Measurements from ENCODE around the gene ADARB2. TPM values are rescaled to one million over a fixed set of nuclear protein-coding genes. Genes with fewer than 3 reads are reported as not detected.

Gene ADARB2
- total and polyA plus RNA-seq, 8 donors: 0.34 to 24.7 (median 3.2) TPM

DNA sequence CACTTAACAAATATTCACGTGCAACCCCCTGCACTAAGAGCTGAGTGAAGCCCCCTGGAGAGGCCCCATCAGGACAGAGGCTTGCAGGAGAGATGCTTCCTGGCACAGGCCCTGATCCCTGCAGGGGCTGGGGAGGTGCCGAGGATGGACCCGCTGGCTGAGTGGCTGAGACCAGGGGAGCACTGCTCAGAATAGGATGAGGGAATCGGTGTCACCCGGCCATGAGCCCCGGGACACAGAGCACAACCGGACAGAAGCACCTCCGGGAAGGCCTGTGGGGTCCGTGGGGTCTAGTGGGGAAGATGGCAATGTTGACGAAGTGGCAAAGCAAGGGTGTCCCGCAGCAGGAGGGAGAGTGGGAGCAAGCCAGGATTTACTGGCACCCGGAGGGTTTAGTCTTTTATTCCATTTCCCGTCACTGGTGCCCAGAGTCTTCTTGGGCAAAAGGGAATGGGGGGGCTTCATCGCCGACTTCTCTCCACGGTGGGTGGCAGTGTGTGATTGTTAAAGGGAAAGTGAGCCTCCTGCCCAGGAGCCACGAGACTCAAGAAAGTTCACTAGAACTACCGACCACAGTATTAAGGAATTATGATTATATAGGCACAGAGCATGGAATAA lies 140.7 kb downstream of the ADARB2 start:
- H3K4me1 ChIP-seq: no peaks in the 10 kb centered on the region
- TF ChIP-seq CTCF (IDR thresholded peaks at IDR 0.05): no peak
- no peak overlapping the region for H3K4me3 ChIP-seq
- FAIRE-seq (no peak), ATAC-seq (no peak), DNase-seq (peak in 1 of 6 donors; percentile 30)
- H3K9me3 ChIP-seq: no peaks in the 10 kb centered on the region
- 59 to 74% methylated on average over 18 of the region's 18 CpGs for whole genome bisulfite sequencing, 2 donors
- no peaks in the 10 kb centered on the region for H3K27me3 ChIP-seq
- intact Hi-C loops (cut with DNase I): no loop called here
- no peaks in the 10 kb centered on the region for H3K36me3 ChIP-seq
- no peak overlapping the region for H3K27ac ChIP-seq

DNA sequence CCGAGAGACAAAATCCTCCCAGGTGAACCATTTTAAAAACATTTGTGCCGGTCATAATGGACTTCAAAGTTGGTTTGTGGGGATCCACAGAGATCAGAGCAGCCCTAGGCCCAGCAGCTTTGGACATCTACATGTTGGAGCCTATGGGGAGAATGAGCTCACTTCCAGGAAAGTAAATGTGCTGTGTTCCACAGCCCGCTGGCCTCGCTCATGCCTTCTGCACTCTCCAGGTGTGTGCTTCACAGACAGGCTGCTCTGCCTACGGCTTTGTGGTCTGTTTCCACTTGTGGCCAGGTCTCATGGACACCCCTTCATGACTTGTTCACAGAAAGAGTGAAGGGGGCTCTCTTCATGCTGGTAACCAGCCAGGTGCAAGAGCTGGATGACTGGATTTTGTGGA lies 141.6 kb downstream of the ADARB2 start:
- no peaks in the 10 kb centered on the region for H3K9me3 ChIP-seq
- 62 to 72% methylated on average over 5 of the region's 5 CpGs for WGBS, 2 donors

GRCh38 chr10:1595242-1595600 lies 142.1 kb downstream of the ADARB2 start:
- H3K36me3 ChIP-seq: no peaks in the 10 kb centered on the region
- H3K4me1 ChIP-seq: no peaks in the 10 kb centered on the region
- no peaks in the 10 kb centered on the region for H3K9me3 ChIP-seq
- no peak overlapping the region for H3K27ac ChIP-seq
- no peak for TF ChIP-seq CTCF (IDR thresholded peaks at IDR 0.05)
- H3K4me3 ChIP-seq: no peak overlapping the region
- DNase-seq: peak in 1 of 6 donors; percentile 18
- 67 to 72% methylated on average over 6 of the region's 6 CpGs for WGBS, 2 donors
- no peak for FAIRE-seq
- no peak for ATAC-seq
- intact Hi-C loops (cut with DNase I): no loop called here
- no peaks in the 10 kb centered on the region for H3K27me3 ChIP-seq

More for the DNA sequence above, 141.6 kb downstream of the ADARB2 start:
- DNase-seq: no peak
- no peak for ATAC-seq
- no peak overlapping the region for H3K4me3 ChIP-seq
- no peaks in the 10 kb centered on the region for H3K4me1 ChIP-seq
- TF ChIP-seq CTCF (IDR thresholded peaks at IDR 0.05): no peak
- no peaks in the 10 kb centered on the region for H3K36me3 ChIP-seq
- intact Hi-C loops (cut with DNase I): no loop called here
- no peak for FAIRE-seq
- H3K27me3 ChIP-seq: no peaks in the 10 kb centered on the region
- H3K27ac ChIP-seq: no peak overlapping the region

DNA sequence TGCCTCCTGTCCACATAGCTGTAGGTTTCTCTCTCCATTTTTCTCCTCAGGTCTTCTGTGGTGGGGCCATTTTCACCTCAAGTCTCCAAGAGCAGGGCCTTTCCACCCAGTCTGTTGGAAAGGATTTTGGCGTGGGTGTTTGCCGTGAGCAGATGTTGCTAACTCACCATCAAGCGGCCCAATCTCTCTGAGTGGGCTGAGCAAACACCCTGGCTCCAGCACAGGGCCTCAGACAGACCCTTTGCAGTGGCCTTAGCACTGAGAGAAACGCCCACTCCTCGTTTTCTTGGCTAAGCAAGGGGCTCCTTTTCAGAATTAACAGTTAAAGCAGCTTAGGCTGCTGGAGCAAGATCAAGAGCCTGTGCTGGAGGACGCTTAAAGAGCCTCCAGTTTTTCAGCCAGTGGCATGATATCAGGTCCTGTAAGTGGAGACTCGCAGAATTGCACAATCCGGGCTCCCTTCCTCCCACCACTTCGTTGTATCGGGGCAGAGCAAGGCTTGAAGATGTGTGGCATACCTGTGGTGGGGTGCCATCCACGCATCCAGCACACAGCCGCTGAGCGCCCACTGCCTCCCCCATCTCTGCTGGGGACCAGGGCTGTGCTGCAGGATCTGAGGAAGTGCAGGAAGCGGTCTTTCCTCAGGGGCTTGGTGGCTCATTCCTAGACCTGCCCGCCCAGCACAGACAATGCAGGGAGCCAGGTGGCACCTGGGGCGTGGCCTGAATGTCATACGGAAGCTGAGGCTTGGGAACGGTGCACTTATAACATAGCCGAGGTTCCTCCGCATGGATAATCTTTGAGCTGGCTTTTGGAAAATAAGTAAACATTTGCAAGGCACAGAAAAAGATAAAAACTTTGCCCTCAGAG lies 142.7 kb downstream of the ADARB2 start:
- DNase-seq: peak in 1 of 6 donors; percentile 26
- no peaks in the 10 kb centered on the region for H3K4me1 ChIP-seq
- TF ChIP-seq CTCF (IDR thresholded peaks at IDR 0.05): no peak
- no peak for FAIRE-seq
- no peaks in the 10 kb centered on the region for H3K27me3 ChIP-seq
- H3K9me3 ChIP-seq: no peaks in the 10 kb centered on the region
- 55 to 64% methylated on average over 20 of the region's 20 CpGs for WGBS, 2 donors
- intact Hi-C loops (cut with DNase I): no loop called here
- no peak overlapping the region for H3K27ac ChIP-seq
- H3K36me3 ChIP-seq: no peaks in the 10 kb centered on the region
- ATAC-seq: no peak
- H3K4me3 ChIP-seq: no peak overlapping the region

DNA sequence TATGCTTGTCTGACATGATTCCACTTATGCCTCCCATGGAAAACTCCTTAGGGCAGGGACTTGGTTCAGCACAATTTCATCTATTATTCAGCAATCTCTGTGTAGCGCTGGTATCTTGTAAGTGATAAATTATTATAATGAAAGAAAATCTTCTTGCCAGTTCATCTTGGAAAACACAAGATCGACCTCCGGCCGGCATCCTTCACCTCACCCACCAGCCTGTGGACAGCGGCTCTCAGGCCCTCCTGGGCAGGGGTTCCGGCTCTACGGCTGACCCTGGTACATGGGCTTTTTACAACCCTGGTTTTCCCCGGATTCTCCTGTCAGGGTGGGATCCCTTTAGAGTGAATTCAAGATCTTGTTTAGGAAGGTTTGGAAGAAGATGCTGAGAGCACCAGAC lies 145.6 kb downstream of the ADARB2 start:
- FAIRE-seq (no peak), DNase-seq (peak in 1 of 6 donors; percentile 37), ATAC-seq (no peak)
- Histone ChIP-seq H3K4me1 (no peaks in the 10 kb centered on the region), H3K4me3 (no peak overlapping the region), H3K9me3 (no peaks in the 10 kb centered on the region), H3K36me3 (no peaks in the 10 kb centered on the region), H3K27me3 (no peaks in the 10 kb centered on the region), H3K27ac (no peak overlapping the region)
- TF ChIP-seq CTCF (IDR thresholded peaks at IDR 0.05): no peak
- intact Hi-C loops (cut with DNase I): no loop called here
- WGBS, 2 donors: 53 to 72% methylated on average over 8 of the region's 8 CpGs
